Trophoblast cell (in vitro differentiated cells and primary cell): ENCODE results near the gene UVRAG.
A peak's percentile ranks its signal among the peaks of the same experiment; 100 is the strongest.

Experiments
- DNase-seq, 2 donors: peaks; one replicate each; pipeline ENCODE4 v3.0.0-alpha.2; 2016
- H2AFZ ChIP-seq: 2 replicates; pipeline ENCODE4 v1.6.1; 2013; ENCODE audit warnings: low read length, moderate library complexity, mild to moderate bottlenecking; ENCODE audit not compliant: insufficient read depth, poor library complexity
- H2AK5ac ChIP-seq: 2 replicates; pipeline ENCODE4 v1.6.1; 2013; ENCODE audit warnings: mild to moderate bottlenecking, low read length
- H2BK120ac ChIP-seq: 2 replicates; pipeline ENCODE4 v1.6.1; 2013; ENCODE audit warnings: low read length, mild to moderate bottlenecking, moderate library complexity; ENCODE audit not compliant: insufficient read depth, poor library complexity
- H2BK12ac ChIP-seq: 2 replicates; pipeline ENCODE4 v1.6.1; 2013; ENCODE audit warnings: mild to moderate bottlenecking, low read length, moderate library complexity
- H2BK5ac ChIP-seq: 2 replicates; pipeline ENCODE4 v1.6.1; 2013; ENCODE audit warnings: low read length, low read depth, moderate library complexity, mild to moderate bottlenecking; ENCODE audit not compliant: poor library complexity
- H3K14ac ChIP-seq: 2 replicates; pipeline ENCODE4 v1.6.1; 2013; ENCODE audit warnings: mild to moderate bottlenecking, low read length
- H3K18ac ChIP-seq: 2 replicates; pipeline ENCODE4 v1.6.1; 2013; ENCODE audit warnings: mild to moderate bottlenecking, low read length
- H3K23ac ChIP-seq: 2 replicates; pipeline ENCODE4 v1.6.1; 2013; ENCODE audit warnings: low read length
- H3K27ac ChIP-seq: 2 replicates; pipeline ENCODE4 v1.5.1; 2013; ENCODE audit warnings: low read depth, mild to moderate bottlenecking, inconsistent platforms, low read length, moderate library complexity
- H3K27me3 ChIP-seq: 2 replicates; pipeline ENCODE4 v1.6.1; 2013; ENCODE audit warnings: inconsistent platforms, mild to moderate bottlenecking, low read length, moderate library complexity; ENCODE audit not compliant: insufficient read depth
- H3K36me3 ChIP-seq, 2 experiments: 1 replicate in 1 of 2; 2 replicates in 1 of 2; pipeline ENCODE4 v1.6.1; 2013; ENCODE audit warnings: low read length in 2 of 2, mild to moderate bottlenecking in 2 of 2, moderate library complexity in 1 of 2; ENCODE audit not compliant: insufficient read depth in 2 of 2, control insufficient read depth in 1 of 2
- H3K4ac ChIP-seq: 2 replicates; pipeline ENCODE4 v1.6.1; 2013; ENCODE audit warnings: low read depth, mild to moderate bottlenecking, low read length, moderate library complexity
- H3K4me1 ChIP-seq, 2 experiments: 1 replicate in 1 of 2; 2 replicates in 1 of 2; pipeline ENCODE4 v1.6.1; 2013; ENCODE audit warnings: low read length in 2 of 2, mild to moderate bottlenecking in 2 of 2, moderate library complexity in 1 of 2; ENCODE audit not compliant: insufficient read depth in 2 of 2, control insufficient read depth in 1 of 2
- H3K4me2 ChIP-seq: 2 replicates; pipeline ENCODE4 v1.6.1; 2013; ENCODE audit warnings: inconsistent platforms, mild to moderate bottlenecking, low read length, moderate library complexity
- H3K4me3 ChIP-seq: 2 replicates; pipeline ENCODE4 v1.5.1; 2013; ENCODE audit warnings: mild to moderate bottlenecking, low read depth, low read length, inconsistent platforms
- H3K79me1 ChIP-seq: one replicate; pipeline ENCODE4 v1.6.1; 2013; ENCODE audit warnings: low read length
- H3K79me2 ChIP-seq: 2 replicates; pipeline ENCODE4 v1.6.1; 2013; ENCODE audit warnings: low read length, mild to moderate bottlenecking; ENCODE audit not compliant: control insufficient read depth, insufficient read depth, poor library complexity
- H3K9ac ChIP-seq: 2 replicates; pipeline ENCODE4 v1.6.1; 2013; ENCODE audit warnings: mild to moderate bottlenecking, low read length
- H3K9me3 ChIP-seq: 2 replicates; pipeline ENCODE4 v1.6.1; 2013; ENCODE audit warnings: low read depth, mild to moderate bottlenecking, control low read depth, inconsistent platforms, low read length; ENCODE audit not compliant: insufficient read depth
- H4K12ac ChIP-seq: 2 replicates; pipeline ENCODE4 v1.6.1; 2013; ENCODE audit warnings: low read depth, mild to moderate bottlenecking, low read length, moderate library complexity
- H4K8ac ChIP-seq: 2 replicates; pipeline ENCODE4 v1.6.1; 2013; ENCODE audit warnings: low read depth, mild to moderate bottlenecking, low read length, moderate library complexity
- H4K91ac ChIP-seq: one replicate; pipeline ENCODE4 v1.6.1; 2013; ENCODE audit warnings: low read depth, mild to moderate bottlenecking, low read length, moderate library complexity
- WGBS: extraction: QIAGEN DNeasy Blood & Tissue Kit; methylation state at CpG from one replicate; pipeline ENCODE4 v1.1.7; 2013; ENCODE audit warnings: missing lambda C conversion rate; ENCODE audit not compliant: insufficient read length, insufficient coverage; ENCODE audit errors: extremely low coverage; 5-methylcytosine and 5-hydroxymethylcytosine counted together

Gene UVRAG

DNA sequence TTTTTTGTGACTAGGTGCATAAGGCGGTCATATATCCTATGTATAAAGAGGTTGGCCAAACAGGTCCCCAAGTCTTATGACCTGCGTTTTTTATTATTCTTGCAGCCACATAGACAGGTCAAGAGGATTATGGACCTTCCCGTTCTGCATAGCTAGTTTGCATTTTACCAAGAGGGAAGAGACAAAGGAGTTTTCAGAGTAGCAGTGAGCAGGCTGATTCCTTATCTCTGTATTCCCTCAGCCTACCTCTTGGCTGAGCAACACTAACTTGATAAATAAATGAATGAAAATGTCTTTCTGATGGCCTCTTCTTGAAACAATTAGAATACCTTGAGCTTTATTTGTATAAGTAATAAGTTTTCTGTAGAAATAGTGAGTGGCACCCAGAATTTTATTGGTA lies 210.8 kb downstream of the UVRAG start:
- no peak overlapping the region for H3K4ac ChIP-seq
- H3K23ac ChIP-seq, result no peak overlapping the region
- H3K14ac ChIP-seq, result no peak overlapping the region
- H2BK5ac ChIP-seq, result no peak overlapping the region
- H2AK5ac ChIP-seq, result no peak overlapping the region
- no peaks in the 10 kb centered on the region for H3K9me3 ChIP-seq
- no peak overlapping the region for H2BK12ac ChIP-seq
- H3K4me2 ChIP-seq, result no peak overlapping the region
- no peaks in the 10 kb centered on the region for H3K36me3 ChIP-seq
- H3K4me1 ChIP-seq, result peaks cover 0 to 5% of the 10 kb centered on the region in 2 experiments
- no peaks in the 10 kb centered on the region for H3K79me2 ChIP-seq
- H3K79me1 ChIP-seq, result no peaks in the 10 kb centered on the region
- no peak overlapping the region for H3K27ac ChIP-seq
- no peak overlapping the region for H4K91ac ChIP-seq
- no peak overlapping the region for H4K12ac ChIP-seq
- WGBS, result no CpG with 5 or more reads among the region's 3 CpGs
- no peak overlapping the region for H2BK120ac ChIP-seq
- no peak overlapping the region for H3K4me3 ChIP-seq
- H3K27me3 ChIP-seq, result no peaks in the 10 kb centered on the region
- no peak overlapping the region for H3K9ac ChIP-seq
- no peak overlapping the region for H3K18ac ChIP-seq
- DNase-seq, result no peak
- no peak overlapping the region for H2AFZ ChIP-seq
- no peak overlapping the region for H4K8ac ChIP-seq

- Histone ChIP-seq H3K79me2 (no peaks in the 10 kb centered on the region), H3K23ac (no peak overlapping the region), H4K8ac (no peak overlapping the region), H3K4me2 (no peak overlapping the region), H3K18ac (no peak overlapping the region), H3K79me1 (no peaks in the 10 kb centered on the region), H3K36me3 (no peaks in the 10 kb centered on the region), H2BK12ac (no peak overlapping the region), H3K4ac (no peak overlapping the region), H3K14ac (no peak overlapping the region), H3K9me3 (no peaks in the 10 kb centered on the region), H2AK5ac (no peak overlapping the region), H3K9ac (no peak overlapping the region), H3K4me1 (peaks cover 0 to 5% of the 10 kb centered on the region in 2 experiments), H2BK120ac (no peak overlapping the region), H4K91ac (no peak overlapping the region), H2AFZ (no peak overlapping the region), H2BK5ac (no peak overlapping the region), H3K4me3 (no peak overlapping the region), H3K27ac (no peak overlapping the region), H4K12ac (no peak overlapping the region), H3K27me3 (no peaks in the 10 kb centered on the region)
- DNase-seq, result no peak
These were observed 211.3 kb downstream of the UVRAG start for GRCh38 chr11:76026281-76026680.

- no CpG with 5 or more reads among the region's 1 CpG for WGBS
- H3K4me1 ChIP-seq, result peaks cover 0 to 2% of the 10 kb centered on the region in 2 experiments
- no peaks in the 10 kb centered on the region for H3K36me3 ChIP-seq
These were observed 211.9 kb downstream of the UVRAG start for GRCh38 chr11:76026862-76027261.

GRCh38 chr11:76030286-76030685 lies 215.3 kb downstream of the UVRAG start:
- H3K27ac ChIP-seq, result no peak overlapping the region
- no peak overlapping the region for H4K12ac ChIP-seq
- no peak overlapping the region for H2BK12ac ChIP-seq

More at GRCh38 chr11:76026862-76027261, 211.9 kb downstream of the UVRAG start:
- Histone ChIP-seq H2AK5ac (no peak overlapping the region), H3K18ac (no peak overlapping the region), H4K91ac (no peak overlapping the region), H3K9me3 (no peaks in the 10 kb centered on the region), H4K8ac (no peak overlapping the region), H3K4me2 (no peak overlapping the region), H2BK120ac (no peak overlapping the region), H3K27ac (no peak overlapping the region), H2BK5ac (no peak overlapping the region), H4K12ac (no peak overlapping the region), H3K23ac (no peak overlapping the region), H3K79me2 (no peaks in the 10 kb centered on the region), H2BK12ac (no peak overlapping the region), H3K27me3 (no peaks in the 10 kb centered on the region), H3K9ac (no peak overlapping the region), H3K4me3 (no peak overlapping the region), H3K14ac (no peak overlapping the region), H3K4ac (no peak overlapping the region), H3K79me1 (no peaks in the 10 kb centered on the region), H2AFZ (no peak overlapping the region)
- no peak for DNase-seq

More at GRCh38 chr11:76030286-76030685, 215.3 kb downstream of the UVRAG start:
- peak; percentile 74 to 93 for DNase-seq
- no CpG with 5 or more reads among the region's 5 CpGs for WGBS
- no peak overlapping the region for H2BK120ac ChIP-seq
- no peak overlapping the region for H3K9ac ChIP-seq
- H4K8ac ChIP-seq, result no peak overlapping the region
- H2AFZ ChIP-seq, result no peak overlapping the region
- H3K4me2 ChIP-seq, result no peak overlapping the region
- H3K4me1 ChIP-seq, result no peaks in the 10 kb centered on the region
- H3K23ac ChIP-seq, result no peak overlapping the region
- H3K9me3 ChIP-seq, result no peaks in the 10 kb centered on the region
- H3K14ac ChIP-seq, result no peak overlapping the region
- no peak overlapping the region for H2BK5ac ChIP-seq
- no peaks in the 10 kb centered on the region for H3K79me1 ChIP-seq
- H3K27me3 ChIP-seq, result no peaks in the 10 kb centered on the region
- H2AK5ac ChIP-seq, result no peak overlapping the region
- H3K36me3 ChIP-seq, result no peaks in the 10 kb centered on the region
- H4K91ac ChIP-seq, result no peak overlapping the region
- no peaks in the 10 kb centered on the region for H3K79me2 ChIP-seq
- no peak overlapping the region for H3K18ac ChIP-seq
- no peak overlapping the region for H3K4ac ChIP-seq
- H3K4me3 ChIP-seq, result no peak overlapping the region
